K562 (cell line): ENCODE data around the gene DBNDD1. TPM values are rescaled to one million over a fixed set of nuclear protein-coding genes. Genes with fewer than 3 reads are reported as not detected.

Source experiments
- ATAC-seq: fragments of 200-7000 bp; cut with Tn5 transposase; 3 replicates; pipeline ENCODE4 v1.9.1; 2020; ENCODE audit warnings: moderate library complexity
- BruUV-seq: library from RNA; stranded (reverse); fragments of 400-500 nt; replicated peaks from 2 replicates; lab custom pipeline; 2021; lab: Mats Ljungman, UMichigan
- CTCF ChIA-PET: fragments of 300-600 bp; formaldehyde crosslinking; extraction: SDS; loops from one replicate; lab custom pipeline; 2021; ENCODE audit warnings: low intra/inter-chr PET ratio; lab: Yijun Ruan, JAX
- POLR2A ChIA-PET: fragments of 300-600, 350-650 bp; sonication (Branson Sonifier 250); formaldehyde crosslinking; extraction: SDS; loops from one replicate; lab custom pipeline; 2021; ENCODE audit warnings: antibody characterized with exemption, inconsistent platforms; lab: Yijun Ruan, JAX
- DNase-seq, 4 experiments: peaks; one replicate each; pipeline versions ENCODE4 v3.0.0 to v3.0.0-alpha.2; 2011 to 2018; ENCODE audit warnings: low spot score in 3 of 4, mixed read lengths in 3 of 4; ENCODE audit errors: extremely low read depth in 1 of 4
- FAIRE-seq: peaks from 2 replicates; lab custom pipeline; 2011; peaks lifted over from hg19 to GRCh38; lab: Jason Lieb, UNC
- H2AFZ ChIP-seq: 2 replicates; pipeline ENCODE4 v1.6.0; 2011; ENCODE audit warnings: low read depth, low read length, control low read depth, inconsistent platforms
- H3K27ac ChIP-seq: fragments of 200-600 bp; 3 replicates; pipeline ENCODE4 v1.8.0; 2011; ENCODE audit warnings: low read depth, mild to moderate bottlenecking, control low read depth, inconsistent platforms, low read length, moderate library complexity, mixed read lengths; ENCODE audit errors: extremely low read depth
- H3K27me3 ChIP-seq, 2 experiments: fragments of 300-600 bp in 1 of 2; 2 replicates in 1 of 2; 3 replicates in 1 of 2; pipeline versions ENCODE4 v1.6.0 to v1.8.0; 2011; ENCODE audit warnings: inconsistent platforms in 2 of 2, low read length in 2 of 2, mild to moderate bottlenecking in 1 of 2, mixed read lengths in 1 of 2, moderate library complexity in 1 of 2; ENCODE audit not compliant: control insufficient read depth in 2 of 2, insufficient read depth in 2 of 2
- H3K36me3 ChIP-seq: fragments of 300-600 bp; 3 replicates; pipeline ENCODE4 v1.8.0; 2011; ENCODE audit warnings: mild to moderate bottlenecking, low read length, inconsistent platforms; ENCODE audit not compliant: control insufficient read depth, insufficient read depth
- H3K4me1 ChIP-seq, 2 experiments: fragments of 200-600 bp in 1 of 2; replicated peaks in 1 of 2; 2 replicates in 1 of 2; 3 replicates in 1 of 2; pipeline versions ENCODE4 v1.5.1 to v1.8.0; 2011; ENCODE audit warnings: inconsistent platforms in 2 of 2, low read length in 2 of 2, mild to moderate bottlenecking in 1 of 2, mixed read lengths in 1 of 2, moderate library complexity in 1 of 2; ENCODE audit not compliant: control insufficient read depth in 2 of 2, insufficient read depth in 2 of 2
- H3K4me2 ChIP-seq: 2 replicates; pipeline ENCODE4 v1.6.1; 2011; ENCODE audit warnings: low read length, control low read depth, inconsistent platforms, mixed read lengths; ENCODE audit not compliant: insufficient read depth
- H3K4me3 ChIP-seq: fragments of 200-600 bp; sonication (generic), shearing (Covaris generic); 2 replicates; pipeline ENCODE4 v1.5.1; 2016; ENCODE audit warnings: control low read depth, inconsistent platforms
- H3K79me2 ChIP-seq: fragments of 200-600 bp; 3 replicates; pipeline ENCODE4 v1.8.0; 2011; ENCODE audit warnings: low read length, inconsistent platforms; ENCODE audit not compliant: control insufficient read depth, insufficient read depth
- H3K9ac ChIP-seq, 2 experiments: 2 replicates each; pipeline versions ENCODE4 v1.6.0 to v1.6.1; 2011; ENCODE audit warnings: low read depth in 2 of 2, low read length in 2 of 2, control low read depth in 1 of 2, inconsistent platforms in 1 of 2, mild to moderate bottlenecking in 1 of 2, mixed read lengths in 1 of 2; ENCODE audit not compliant: insufficient read depth in 1 of 2
- H3K9me1 ChIP-seq: one replicate; pipeline ENCODE4 v1.6.0; 2011; ENCODE audit warnings: inconsistent platforms, mild to moderate bottlenecking, low read length, moderate library complexity; ENCODE audit not compliant: control insufficient read depth, insufficient read depth
- H3K9me3 ChIP-seq: replicated peaks from 2 replicates; pipeline ENCODE4 v1.5.1; 2011; ENCODE audit warnings: low read depth, low read length, inconsistent platforms; ENCODE audit not compliant: control insufficient read depth, insufficient read depth
- H4K20me1 ChIP-seq: replicated peaks from 2 replicates; pipeline ENCODE4 v1.6.1; 2011; ENCODE audit warnings: low read length, inconsistent platforms, mixed read lengths; ENCODE audit not compliant: control insufficient read depth, insufficient read depth
- AFF4 ChIP-seq: sonication (generic); formaldehyde crosslinking; IDR thresholded peaks from 2 replicates; pipeline ENCODE4 v1.8.0; 2023; ENCODE audit warnings: mild to moderate bottlenecking, missing genetic modification reagents
- E2F4 ChIP-seq: sonication (generic); formaldehyde crosslinking; IDR thresholded peaks from 2 replicates; pipeline ENCODE4 v1.8.0; 2022; ENCODE audit warnings: mild to moderate bottlenecking, low read depth, missing genetic modification reagents
- FOXM1 ChIP-seq, 2 experiments: fragments of 450-650 bp in 1 of 2; sonication (generic) in 1 of 2; formaldehyde crosslinking in 1 of 2; IDR thresholded peaks; 2 replicates each; pipeline versions ENCODE4 v1.6.1 to v1.9.0; 2017 to 2022; ENCODE audit warnings: low read depth in 2 of 2, mild to moderate bottlenecking in 2 of 2, missing genetic modification reagents in 1 of 2, moderate library complexity in 1 of 2
- GTF2E2 ChIP-seq: fragments of 200-800 bp; sonication (Bioruptor generic); IDR thresholded peaks from 2 replicates; pipeline ENCODE4 v1.6.1; 2016; ENCODE audit warnings: missing genetic modification characterization, missing compliant biosample characterization
- HNRNPLL ChIP-seq: fragments of 200-400 bp; formaldehyde crosslinking; IDR thresholded peaks from 2 replicates; pipeline ENCODE4 v1.6.1; 2017; ENCODE audit warnings: low read length, low read depth, mild to moderate bottlenecking; ENCODE audit not compliant: poor library complexity, severe bottlenecking
- NCOR1 ChIP-seq: fragments of 450-650 bp; IDR thresholded peaks from 2 replicates; pipeline ENCODE4 v1.6.1; 2016; ENCODE audit warnings: mild to moderate bottlenecking, moderate library complexity
- PCBP2 ChIP-seq: fragments of 200-400 bp; formaldehyde crosslinking; IDR thresholded peaks from 2 replicates; pipeline ENCODE4 v1.6.1; 2018; ENCODE audit warnings: low read length, low read depth, mild to moderate bottlenecking, moderate library complexity; ENCODE audit not compliant: poor library complexity, severe bottlenecking
- PREB ChIP-seq: sonication (generic); formaldehyde crosslinking; IDR thresholded peaks from 2 replicates; pipeline ENCODE4 v1.8.1; 2023; ENCODE audit warnings: mild to moderate bottlenecking, missing genetic modification reagents
- SRSF7 ChIP-seq: fragments of 200-400 bp; formaldehyde crosslinking; optimal IDR thresholded peaks from 2 replicates; pipeline ENCODE3; 2017; ENCODE audit warnings: mild to moderate bottlenecking, low read depth, low read length
- ZNF764 ChIP-seq: fragments of 250-450 bp; sonication (Bioruptor Pico); IDR thresholded peaks from 2 replicates; pipeline ENCODE4 v1.4.0; 2020; ENCODE audit warnings: low read depth, mild to moderate bottlenecking, moderate library complexity
- WGBS: fragments of 100-300 bp; shearing (Covaris generic); methylation state at CpG from one replicate; pipeline ENCODE4 v1.1.6; 2016; ENCODE audit warnings: low coverage, mixed read lengths; ENCODE audit not compliant: insufficient coverage; ENCODE audit errors: missing lambda C conversion rate; 5-methylcytosine and 5-hydroxymethylcytosine counted together
- in situ Hi-C: fragments of 300-500 bp; cut with MboI; formaldehyde crosslinking; loops from 4 replicates; pipeline ENCODE4 v1.15.0; 2018; ENCODE audit warnings: inconsistent platforms, mixed read lengths
- intact Hi-C: fragments of 100-400 bp; cut with micrococcal nuclease; formaldehyde crosslinking; loops from 2 replicates; pipeline ENCODE4 v1.14.2; 2022
- polyA plus RNA-seq, 8 experiments: library from polyadenylated mRNA; depleted of rRNA in 4 of 8; stranded (reverse) in 5 of 8; unstranded in 3 of 8; fragments of >200 nt; fragmentation: Nextera tagmentation in 2 of 8; fragmentation: Illumina TruSeq in 1 of 8; extraction: Ambion mirVana in 2 of 8; extraction: Trizol in 1 of 8; gene quantifications; 2 replicates each; pipeline versions ENCODE4 v1.2.1 to v1.2.3, GENCODE V29; 2011 to 2014; ENCODE audit warnings: inconsistent platforms in 1 of 8, missing spikeins in 1 of 8
- total RNA-seq, 7 experiments: library from RNA; depleted of rRNA in 6 of 7; stranded (reverse); fragments of >200 nt in 6 of 7; fragmentation: Illumina TruSeq in 2 of 7; extraction: Trizol in 2 of 7; gene quantifications; 2 replicates each; pipeline versions ENCODE4 v1.2.1 to v1.2.3, GENCODE V29; 2011 to 2021; ENCODE audit warnings: low replicate concordance in 1 of 7

DBNDD1 gene
- total and polyA plus RNA-seq, 9 of the 15 experiments (the other 6 are each of a cell fraction or from before 2014, with no cell fraction given): 0.55 to 13.0 (median 5.8) TPM

- ATAC-seq (peak; percentile 2; the same call in 2 of the 3 replicates), FAIRE-seq (no peak), DNase-seq (no peak)
- Histone ChIP-seq H3K4me1 (peaks cover 23 to 27% of the 10 kb centered on the region in 2 experiments; a peak in 4 of 5 replicates), H3K9ac (peak overlapping the region; percentile 95 to 99), H3K27ac (peak overlapping the region; percentile 99), H4K20me1 (peaks cover 8% of the 10 kb centered on the region; the same call in 1 of the 2 replicates), H3K36me3 (peaks cover 47% of the 10 kb centered on the region; the same call in 2 of the 3 replicates), H3K9me1 (no peaks in the 10 kb centered on the region), H3K4me2 (peak overlapping the region; percentile 94), H2AFZ (peak overlapping the region; percentile 98), H3K9me3 (no peaks in the 10 kb centered on the region), H3K79me2 (peaks cover 84% of the 10 kb centered on the region), H3K27me3 (no peaks in the 10 kb centered on the region), H3K4me3 (peak overlapping the region; percentile 93)
- intact Hi-C loops (loop anchor here (10.0 kb wide), 1 partner anchor 48 kb away; the partner anchor contains the start of gene TUBB3), in situ Hi-C loops (no loop called here)
- CTCF ChIA-PET: interaction anchor here (0.7 kb wide), 1 partner anchor 25 kb away, joined by 3 read pairs; no protein-coding TSS in a partner anchor
- no TSS peak for BruUV-seq
- POLR2A ChIA-PET: interaction anchor here (0.5 to 3.0 kb wide), 10 partner anchors 8 to 267 kb away, joined by 3 to 15 read pairs (median 3); partner anchors contain the start of gene TCF25
- under 1% methylated on average over 14 of the region's 14 CpGs for WGBS
- TF ChIP-seq ZNF764 (CRISPR knock-in tag) (no peak), NCOR1 (no peak), FOXM1 (IDR thresholded peaks at IDR 0.05; ENCODE audit: low read depth) (no peak), FOXM1 (CRISPR knock-in tag; IDR thresholded peaks at IDR 0.05; ENCODE audit: low read depth) (no peak), E2F4 (CRISPR knock-in tag) (no peak), GTF2E2 (tag) (0 out of 2 replicates have a peak, but pooled peaks have one; percentile 50), PCBP2 (no peak), HNRNPLL (no peak), PREB (CRISPR knock-in tag) (0 out of 2 replicates have a peak, but pooled peaks have one; percentile 43), SRSF7 (no peak), AFF4 (CRISPR knock-in tag) (0 out of 2 replicates have a peak, but pooled peaks have one; percentile 31)
These were observed 46.0 kb downstream of the DBNDD1 start for GRCh38 chr16:89973235-89973634.
